OCI-LY7 (cell line): ENCODE data around the gene IGF2BP2.

Source experiments
- EZH2phosphoT487 ChIP-seq: fragments of 200-600 bp; sonication (generic); IDR thresholded peaks from 2 replicates; pipeline ENCODE4 v1.6.1; 2018; ENCODE audit warnings: low read depth, borderline replicate concordance, mild to moderate bottlenecking, mixed run types, antibody characterized with exemption, low read length, moderate library complexity, mixed read lengths
- TF ChIP-seq, protein P1 (sequence below): fragments of 200-600 bp; sonication (generic); conservative IDR thresholded peaks from 2 replicates; pipeline ENCODE4 v1.5.1; 2014; ENCODE audit warnings: mild to moderate bottlenecking, antibody characterized with exemption, low read length, moderate library complexity, mixed read lengths

DNA sequence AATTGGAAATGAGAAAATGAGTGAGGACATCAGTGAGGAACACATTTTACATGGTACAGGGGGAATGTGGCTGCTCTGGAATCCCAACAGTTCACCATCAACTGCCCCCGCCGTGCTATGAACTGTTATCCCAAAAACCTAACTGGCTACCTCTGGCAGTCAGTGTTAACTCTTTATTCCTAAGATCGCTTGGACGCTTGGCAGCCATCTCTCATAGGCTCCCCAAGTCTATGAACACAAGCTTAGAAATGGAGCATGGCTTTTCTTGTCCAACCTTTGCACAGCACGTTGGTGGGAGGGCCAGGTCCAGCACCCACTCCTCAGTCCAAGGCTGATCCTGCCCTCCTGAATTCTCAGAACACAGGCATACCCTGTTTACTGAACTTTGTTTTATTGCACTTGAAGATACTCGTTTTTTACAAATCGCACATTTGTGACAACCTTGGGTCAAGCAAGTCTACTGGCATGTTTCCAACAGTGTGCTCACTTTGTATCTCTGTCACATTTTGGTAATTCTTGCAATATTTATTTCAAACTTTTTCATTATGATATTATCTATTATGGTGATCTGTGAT, 185.1 kb downstream of the IGF2BP2 start:
- TF ChIP-seq, protein P1, sequence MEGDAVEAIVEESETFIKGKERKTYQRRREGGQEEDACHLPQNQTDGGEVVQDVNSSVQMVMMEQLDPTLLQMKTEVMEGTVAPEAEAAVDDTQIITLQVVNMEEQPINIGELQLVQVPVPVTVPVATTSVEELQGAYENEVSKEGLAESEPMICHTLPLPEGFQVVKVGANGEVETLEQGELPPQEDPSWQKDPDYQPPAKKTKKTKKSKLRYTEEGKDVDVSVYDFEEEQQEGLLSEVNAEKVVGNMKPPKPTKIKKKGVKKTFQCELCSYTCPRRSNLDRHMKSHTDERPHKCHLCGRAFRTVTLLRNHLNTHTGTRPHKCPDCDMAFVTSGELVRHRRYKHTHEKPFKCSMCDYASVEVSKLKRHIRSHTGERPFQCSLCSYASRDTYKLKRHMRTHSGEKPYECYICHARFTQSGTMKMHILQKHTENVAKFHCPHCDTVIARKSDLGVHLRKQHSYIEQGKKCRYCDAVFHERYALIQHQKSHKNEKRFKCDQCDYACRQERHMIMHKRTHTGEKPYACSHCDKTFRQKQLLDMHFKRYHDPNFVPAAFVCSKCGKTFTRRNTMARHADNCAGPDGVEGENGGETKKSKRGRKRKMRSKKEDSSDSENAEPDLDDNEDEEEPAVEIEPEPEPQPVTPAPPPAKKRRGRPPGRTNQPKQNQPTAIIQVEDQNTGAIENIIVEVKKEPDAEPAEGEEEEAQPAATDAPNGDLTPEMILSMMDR = no peak
- TF ChIP-seq EZH2phosphoT487 = no peak
